ENCODE data around the gene ANO1. TPM values are rescaled to one million over a fixed set of nuclear protein-coding genes. Genes with fewer than 3 reads are reported as not detected.
A peak's percentile ranks its signal among the peaks of the same experiment; 100 is the strongest.
"Not testable (repeated sequence)": the region's sequence is repeated elsewhere in the genome, so short reads cannot be mapped to it uniquely, and the experiment has no call there.

ANO1 gene
- under 0.01 TPM in 1 of 2 replicates, not detected in the other for total RNA-seq

- DNase-seq, result peak; percentile 11
Observed at GRCh38 chr11:70078095-70078780, at the start of gene ANO1. ANO1 (plus strand) TSS chr11:70078317; CDS start chr11:70078607, 290 bp downstream.

- no peak for DNase-seq
Observed at GRCh38 chr11:70029115-70029860, 48.8 kb upstream of the ANO1 start.

GRCh38 chr11:70029861-70030380, 48.2 kb upstream of the ANO1 start:
- no peak for DNase-seq

- no peak for DNase-seq
Observed at GRCh38 chr11:70030412-70030811, 47.7 kb upstream of the ANO1 start.

GRCh38 chr11:70031631-70032469, 46.3 kb upstream of the ANO1 start:
- no peak for DNase-seq

GRCh38 chr11:70032470-70032795, 45.7 kb upstream of the ANO1 start:
- no peak for DNase-seq

GRCh38 chr11:70032943-70033710, 45.0 kb upstream of the ANO1 start:
- no peak for DNase-seq

- DNase-seq, result no peak
Observed at GRCh38 chr11:70033711-70034070, 44.4 kb upstream of the ANO1 start.

GRCh38 chr11:70034740-70035365, 43.3 kb upstream of the ANO1 start:
- DNase-seq, result no peak

- not testable (repeated sequence) for DNase-seq
Observed at GRCh38 chr11:70035665-70036064, 42.5 kb upstream of the ANO1 start.

GRCh38 chr11:70036971-70037882, 40.9 kb upstream of the ANO1 start:
- no peak for DNase-seq

- no peak for DNase-seq
Observed at GRCh38 chr11:70038034-70038834, 39.9 kb upstream of the ANO1 start.

GRCh38 chr11:70040452-70040851, 37.7 kb upstream of the ANO1 start:
- no peak for DNase-seq

- DNase-seq, result no peak
Observed at GRCh38 chr11:70040869-70041501, 37.1 kb upstream of the ANO1 start.

GRCh38 chr11:70043482-70043881, 34.6 kb upstream of the ANO1 start:
- DNase-seq, result no peak

GRCh38 chr11:70046089-70046488, 32.0 kb upstream of the ANO1 start:
- DNase-seq, result no peak

- DNase-seq, result peak; percentile 21
Observed at GRCh38 chr11:70048279-70049024, 29.7 kb upstream of the ANO1 start.

- DNase-seq, result no peak
Observed at GRCh38 chr11:70049045-70049444, 29.1 kb upstream of the ANO1 start.

GRCh38 chr11:70050243-70050642, 27.9 kb upstream of the ANO1 start:
- DNase-seq, result no peak
